Stimulated activated CD4-positive, alpha-beta T cell treated with anti-CD3 and anti-CD28 coated beads, TNF-alpha, amount 100 ng/mL, for 4 hours (primary cell): ENCODE data around the gene MST1R.
A peak's percentile ranks its signal among the peaks of the same experiment; 100 is the strongest.

Experiments used
- DNase-seq, 3 experiments: peaks; one replicate each; pipeline ENCODE4 v3.0.0-alpha.2; 2020; ENCODE audit warnings: low read depth in 3 of 3

MST1R gene

GRCh38 chr3:49877716-49878115 lies 26.0 kb downstream of the MST1R start:
- no peak for DNase-seq

GRCh38 chr3:49876567-49876966 lies 27.1 kb downstream of the MST1R start:
- DNase-seq, result no peak

DNA sequence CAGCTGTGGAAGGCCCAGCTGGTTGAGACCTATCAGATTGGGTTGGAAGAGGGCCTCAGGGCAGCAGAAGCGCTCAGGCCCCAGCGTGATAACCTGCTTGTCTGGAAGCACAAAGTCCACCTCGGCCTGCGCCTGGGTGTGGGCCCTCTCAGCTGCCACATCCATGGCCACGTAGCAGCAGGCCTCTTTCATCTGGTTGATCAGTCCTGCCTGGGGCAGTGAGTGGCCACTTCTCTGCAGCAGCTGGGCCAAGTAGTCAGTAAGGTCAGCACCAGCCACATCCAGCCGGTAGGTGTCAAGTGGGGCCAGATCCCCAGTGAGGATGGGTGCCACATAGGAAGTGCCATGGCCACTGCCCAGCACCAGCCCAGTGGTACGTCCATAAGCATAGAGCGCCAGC lies 30.1 kb downstream of the MST1R start:
- DNase-seq, result no peak

- DNase-seq, result no peak
These were observed 30.8 kb downstream of the MST1R start for GRCh38 chr3:49872801-49873281.

GRCh38 chr3:49871531-49872153 lies 32.0 kb downstream of the MST1R start:
- no peak for DNase-seq

DNA sequence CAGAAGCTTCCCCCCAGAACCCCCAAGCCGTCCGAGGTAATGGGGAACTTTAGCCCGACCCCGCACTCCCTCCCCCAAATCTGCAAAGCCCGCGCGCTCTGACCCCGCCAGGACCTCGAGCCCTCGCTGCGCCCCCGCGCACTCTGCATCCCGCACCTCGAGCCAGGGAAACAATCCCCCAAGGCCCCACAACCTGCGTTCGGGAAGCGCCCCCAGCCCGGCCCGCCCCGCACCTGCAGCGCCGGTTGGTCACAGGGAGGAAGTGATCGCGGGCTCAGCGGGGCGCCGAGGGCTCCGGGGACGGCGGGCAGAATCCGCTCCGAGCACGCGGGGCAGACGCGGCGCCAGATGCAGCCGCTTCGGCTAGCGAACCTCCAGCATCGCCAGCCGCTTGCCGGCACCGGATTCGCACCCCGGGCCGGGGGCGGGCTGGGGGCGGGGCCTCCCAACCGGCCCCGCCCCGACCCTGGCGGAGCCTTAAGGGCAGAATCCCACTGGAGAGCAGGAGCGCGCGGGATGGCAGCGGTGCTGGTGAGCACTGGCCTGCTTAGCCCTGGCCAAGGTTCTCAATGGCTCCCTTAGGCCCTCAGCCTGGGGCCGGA lies 34.0 kb downstream of the MST1R start, which contains the start of gene CAMKV:
Gene CAMKV, minus strand, starts transcription at position 382 of the 602 bp plus-strand sequence. CDS start 7,518 bp downstream, outside the sequence.
- DNase-seq, result no peak

DNA sequence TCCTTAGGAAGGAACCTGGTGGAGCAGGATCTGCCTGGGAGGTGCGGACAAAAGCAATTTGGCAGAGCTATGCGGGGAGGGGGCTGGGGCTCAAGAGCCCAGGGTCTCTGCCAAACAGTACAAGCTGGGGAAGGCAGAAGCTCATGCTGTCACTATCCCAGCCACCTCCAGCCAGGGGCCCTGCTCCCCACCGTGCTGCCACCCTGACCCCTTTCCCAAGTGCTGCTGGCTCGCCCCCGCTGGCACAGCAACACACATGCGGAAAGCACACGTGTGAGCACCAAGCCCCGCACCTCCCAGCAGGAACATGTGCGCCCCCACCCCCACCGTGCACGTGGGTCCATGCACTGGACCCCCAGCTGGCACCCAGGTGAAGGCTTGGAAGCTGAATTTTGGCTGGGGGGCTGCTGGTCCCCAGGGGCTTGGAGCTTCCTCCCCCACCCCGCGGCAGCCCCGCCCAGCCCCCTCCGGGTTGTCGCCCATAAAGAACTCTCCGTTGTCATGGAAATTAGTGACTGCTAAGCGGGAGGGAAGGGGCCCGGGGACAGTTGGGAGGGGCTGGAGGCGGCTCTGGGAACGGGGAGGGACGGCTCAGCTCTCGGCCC lies 34.7 kb downstream of the MST1R start:
- no peak for DNase-seq

- DNase-seq, result no peak
These were observed 35.8 kb downstream of the MST1R start for GRCh38 chr3:49867871-49868321.

GRCh38 chr3:49867400-49867799 lies 36.3 kb downstream of the MST1R start:
- no peak for DNase-seq

GRCh38 chr3:49865198-49865784 lies 38.4 kb downstream of the MST1R start:
- DNase-seq, result no peak

DNA sequence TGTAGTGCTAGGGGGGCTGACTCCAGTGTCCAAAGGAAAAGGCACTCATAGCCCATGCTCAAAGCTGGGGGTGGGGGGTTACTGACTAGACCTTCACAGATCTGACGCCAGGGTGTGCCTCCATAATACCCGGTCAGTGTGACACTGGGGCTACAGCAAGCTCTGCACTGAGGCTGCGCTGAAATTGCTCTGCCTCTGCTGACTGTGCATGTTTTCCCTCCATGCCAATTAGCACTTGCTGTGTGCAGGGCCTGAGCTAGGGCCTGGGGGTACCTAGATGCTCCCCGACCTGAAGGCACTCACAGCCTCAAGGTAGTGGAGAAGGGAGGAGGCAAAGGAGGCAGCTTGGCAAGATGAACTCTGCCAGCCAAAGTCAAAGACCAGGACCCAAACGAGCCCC lies 39.2 kb downstream of the MST1R start:
- DNase-seq, result no peak

- no peak for DNase-seq
These were observed 43.9 kb downstream of the MST1R start for GRCh38 chr3:49859576-49860305.

DNA sequence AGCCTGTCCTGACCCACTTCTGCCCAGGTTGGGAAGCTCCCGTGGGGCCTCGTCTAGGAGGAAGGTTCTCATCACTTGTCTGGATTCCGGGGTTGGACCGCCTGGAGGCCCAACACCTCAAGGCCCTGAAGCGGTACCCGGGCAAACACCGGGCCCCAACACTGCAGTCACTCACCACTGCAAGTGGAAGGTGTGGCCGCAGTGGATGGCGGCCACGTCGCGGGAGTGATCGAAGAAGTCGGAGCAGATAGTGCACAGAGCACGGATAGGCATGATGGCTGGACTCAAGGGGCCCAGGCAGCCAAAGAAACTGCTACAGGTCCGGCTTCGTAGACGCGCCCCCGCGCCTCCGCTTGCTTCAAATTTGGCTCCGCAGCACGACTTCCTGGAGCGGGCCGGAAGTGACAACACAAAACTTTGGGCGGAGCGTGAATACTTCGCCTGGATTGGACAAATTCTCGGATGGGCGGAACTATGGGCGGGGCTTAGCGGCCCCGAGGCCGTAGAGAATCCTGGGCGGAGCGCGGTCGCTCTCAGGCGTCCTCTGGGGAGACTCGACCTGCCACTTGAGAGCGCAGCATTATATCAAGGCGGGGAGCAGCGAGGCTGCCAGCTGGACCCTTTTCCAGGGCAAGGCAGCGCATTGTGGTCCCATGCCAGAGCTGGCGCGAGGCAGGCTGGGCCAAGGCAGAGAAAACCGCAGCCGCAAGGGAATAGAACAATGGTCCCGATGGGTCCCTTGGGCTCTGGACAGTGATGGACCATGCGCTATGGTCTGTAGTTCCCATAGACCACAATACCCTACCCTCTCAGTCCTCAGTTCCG lies 47.3 kb downstream of the MST1R start, which contains the start of gene TRAIP:
Gene TRAIP, minus strand, starts transcription at position 384 of the 825 bp plus-strand sequence. Its CDS starts 111 bp downstream, at position 273.
- DNase-seq, result peak; percentile 87 to 89 (median 89)

DNA sequence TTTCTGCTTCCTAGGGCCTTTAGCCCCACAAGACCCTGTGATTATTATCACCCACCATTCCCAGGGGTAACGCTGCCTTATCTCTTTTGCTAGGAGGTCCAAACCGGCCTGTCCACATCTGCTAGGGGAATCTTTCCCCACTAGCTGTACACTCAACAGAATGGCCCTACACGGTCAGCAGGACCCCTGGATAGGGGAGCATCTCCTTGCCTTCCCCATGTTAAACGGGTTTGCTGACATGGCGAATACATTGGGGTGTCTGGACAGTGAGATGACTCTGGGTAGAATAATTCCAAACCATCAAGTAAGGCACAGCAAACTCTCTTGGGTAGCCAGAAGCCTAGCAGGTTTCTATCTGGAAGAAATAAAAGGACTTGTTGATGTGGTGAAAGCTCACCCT lies 48.0 kb downstream of the MST1R start:
- DNase-seq, result no peak

- no peak for DNase-seq
These were observed 58.0 kb downstream of the MST1R start for GRCh38 chr3:49845694-49846093.

DNA sequence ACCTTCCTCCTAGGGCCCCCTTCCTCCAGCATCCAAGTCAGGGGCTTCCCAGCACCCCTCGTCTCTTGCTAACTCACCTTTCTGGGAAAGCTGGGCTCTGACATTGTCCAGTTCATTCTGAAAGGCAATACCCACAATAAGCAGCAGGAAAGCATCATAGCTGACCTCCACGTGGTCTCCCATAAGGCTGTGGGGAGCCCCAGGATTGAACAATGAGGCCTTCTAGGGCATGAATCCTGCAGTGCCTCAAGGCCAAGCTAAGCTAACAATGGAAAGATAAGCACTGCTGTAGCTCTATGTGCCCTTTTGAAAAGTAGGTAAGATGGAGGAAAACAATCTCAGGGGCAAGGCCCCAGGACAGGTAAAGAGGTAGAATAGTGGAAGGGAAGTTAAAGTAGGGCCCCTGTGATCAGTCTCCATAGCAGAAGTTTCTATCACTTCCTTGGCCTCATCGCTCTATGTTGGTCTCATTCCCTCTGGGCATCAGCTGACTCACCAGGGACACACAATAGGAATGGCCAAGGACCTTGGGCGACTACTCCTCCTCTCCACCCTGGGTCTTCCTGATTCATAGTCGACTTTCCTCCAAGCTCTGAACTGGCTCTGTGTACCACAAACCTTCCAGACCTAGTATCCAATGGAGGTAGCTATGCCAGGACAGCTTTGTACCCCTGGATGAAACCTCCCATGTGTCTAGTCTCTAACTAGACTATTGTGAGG lies 59.0 kb downstream of the MST1R start:
- DNase-seq, result no peak

- DNase-seq, result no peak
These were observed 60.7 kb downstream of the MST1R start for GRCh38 chr3:49842843-49843517.

GRCh38 chr3:49841806-49842205 lies 61.9 kb downstream of the MST1R start:
- no peak for DNase-seq

- DNase-seq, result no peak
These were observed 62.5 kb downstream of the MST1R start for GRCh38 chr3:49841126-49841696.
